ENCODE measurements around the gene MS4A8.

Gene MS4A8

GRCh38 chr11:60718524-60719316 lies 19.3 kb downstream of the MS4A8 start (continued):
- TF ChIP-seq TOX (CRISPR knock-in tag; IDR thresholded peaks at IDR 0.05; ENCODE audit: borderline replicate concordance): no peak
- no peak for TF ChIP-seq ARNTL (CRISPR knock-in tag; IDR thresholded peaks at IDR 0.05; ENCODE audit: borderline replicate concordance, low read depth)
- no peak for TF ChIP-seq PATZ1 (CRISPR knock-in tag; IDR thresholded peaks at IDR 0.05; ENCODE audit: borderline replicate concordance)
- TF ChIP-seq BACH2 (CRISPR knock-in tag; IDR thresholded peaks at IDR 0.05; ENCODE audit: borderline replicate concordance): no peak
- no peak for TF ChIP-seq ZFP30 (CRISPR knock-in tag; IDR thresholded peaks at IDR 0.05)

GRCh38 chr11:60719391-60719790 lies 20.0 kb downstream of the MS4A8 start:
- TF ChIP-seq PPARA (CRISPR knock-in tag; IDR thresholded peaks at IDR 0.05; ENCODE audit: borderline replicate concordance) (no peak), GLIS3 (CRISPR knock-in tag; IDR thresholded peaks at IDR 0.05) (no peak)
- no peak for ATAC-seq

- ATAC-seq: no peak
- no peak for TF ChIP-seq RARB (CRISPR knock-in tag; IDR thresholded peaks at IDR 0.05)
- no peak for TF ChIP-seq GLIS3 (CRISPR knock-in tag; IDR thresholded peaks at IDR 0.05)
- no peak for TF ChIP-seq ZC3H10 (CRISPR knock-in tag; IDR thresholded peaks at IDR 0.05)
- TF ChIP-seq, protein P1, sequence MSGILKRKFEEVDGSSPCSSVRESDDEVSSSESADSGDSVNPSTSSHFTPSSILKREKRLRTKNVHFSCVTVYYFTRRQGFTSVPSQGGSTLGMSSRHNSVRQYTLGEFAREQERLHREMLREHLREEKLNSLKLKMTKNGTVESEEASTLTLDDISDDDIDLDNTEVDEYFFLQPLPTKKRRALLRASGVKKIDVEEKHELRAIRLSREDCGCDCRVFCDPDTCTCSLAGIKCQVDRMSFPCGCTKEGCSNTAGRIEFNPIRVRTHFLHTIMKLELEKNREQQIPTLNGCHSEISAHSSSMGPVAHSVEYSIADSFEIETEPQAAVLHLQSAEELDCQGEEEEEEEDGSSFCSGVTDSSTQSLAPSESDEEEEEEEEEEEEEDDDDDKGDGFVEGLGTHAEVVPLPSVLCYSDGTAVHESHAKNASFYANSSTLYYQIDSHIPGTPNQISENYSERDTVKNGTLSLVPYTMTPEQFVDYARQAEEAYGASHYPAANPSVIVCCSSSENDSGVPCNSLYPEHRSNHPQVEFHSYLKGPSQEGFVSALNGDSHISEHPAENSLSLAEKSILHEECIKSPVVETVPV (CRISPR knock-in tag; IDR thresholded peaks at IDR 0.05): no peak
- no peak for TF ChIP-seq TOX (CRISPR knock-in tag; IDR thresholded peaks at IDR 0.05; ENCODE audit: borderline replicate concordance)
- TF ChIP-seq PATZ1 (CRISPR knock-in tag; IDR thresholded peaks at IDR 0.05; ENCODE audit: borderline replicate concordance): no peak
- TF ChIP-seq ESRRG (CRISPR knock-in tag; IDR thresholded peaks at IDR 0.05): no peak
These were observed 21.0 kb downstream of the MS4A8 start for GRCh38 chr11:60720460-60720859.

- no peak for ATAC-seq
- no peak for TF ChIP-seq ZFP30 (CRISPR knock-in tag; IDR thresholded peaks at IDR 0.05)
- TF ChIP-seq GLIS3 (CRISPR knock-in tag; IDR thresholded peaks at IDR 0.05): no peak
- TF ChIP-seq RARB (CRISPR knock-in tag; IDR thresholded peaks at IDR 0.05): no peak
- TF ChIP-seq ZFP3 (CRISPR knock-in tag; IDR thresholded peaks at IDR 0.05): no peak
- no peak for TF ChIP-seq TCF4 (CRISPR knock-in tag; IDR thresholded peaks at IDR 0.05; ENCODE audit: borderline replicate concordance)
- no peak for TF ChIP-seq CSDC2 (CRISPR knock-in tag; IDR thresholded peaks at IDR 0.05)
- TF ChIP-seq ZNF70 (CRISPR knock-in tag; IDR thresholded peaks at IDR 0.05): no peak
- no peak for TF ChIP-seq TOX (CRISPR knock-in tag; IDR thresholded peaks at IDR 0.05; ENCODE audit: borderline replicate concordance)
- no peak for TF ChIP-seq ZNF565 (CRISPR knock-in tag; conservative IDR thresholded peaks at IDR 0.05; ENCODE audit: low read depth)
- no peak for TF ChIP-seq ESRRG (CRISPR knock-in tag; IDR thresholded peaks at IDR 0.05)
- no peak for TF ChIP-seq PATZ1 (CRISPR knock-in tag; IDR thresholded peaks at IDR 0.05; ENCODE audit: borderline replicate concordance)
- TF ChIP-seq OSR1 (CRISPR knock-in tag; IDR thresholded peaks at IDR 0.05): no peak
- no peak for TF ChIP-seq ISL1 (CRISPR knock-in tag; IDR thresholded peaks at IDR 0.05)
These were observed 25.0 kb downstream of the MS4A8 start, which contains the start of gene MS4A18 for GRCh38 chr11:60724420-60724819. MS4A18 (plus strand) TSS chr11:60724720.

GRCh38 chr11:60725592-60725991 lies 26.2 kb downstream of the MS4A8 start:
- ATAC-seq: no peak
- TF ChIP-seq TOX (CRISPR knock-in tag; IDR thresholded peaks at IDR 0.05; ENCODE audit: borderline replicate concordance) (no peak), CSDC2 (CRISPR knock-in tag; IDR thresholded peaks at IDR 0.05) (no peak), PPARA (CRISPR knock-in tag; IDR thresholded peaks at IDR 0.05; ENCODE audit: borderline replicate concordance) (no peak), SNAI2 (CRISPR knock-in tag; IDR thresholded peaks at IDR 0.05) (no peak), ARNTL (CRISPR knock-in tag; IDR thresholded peaks at IDR 0.05; ENCODE audit: borderline replicate concordance, low read depth) (no peak), CREB5 (CRISPR knock-in tag; IDR thresholded peaks at IDR 0.05; ENCODE audit: low read depth) (no peak), TCF4 (CRISPR knock-in tag; IDR thresholded peaks at IDR 0.05; ENCODE audit: borderline replicate concordance) (no peak), GLIS3 (CRISPR knock-in tag; IDR thresholded peaks at IDR 0.05) (no peak), ZFP30 (CRISPR knock-in tag; IDR thresholded peaks at IDR 0.05) (no peak), RARB (CRISPR knock-in tag; IDR thresholded peaks at IDR 0.05) (no peak), ZNF8 (CRISPR knock-in tag; IDR thresholded peaks at IDR 0.05) (no peak)

All from SK-N-SH treated with all-trans-retinoic acid at 6 μM for 48 hours (cell line).